GM18951 (cell line): ENCODE data around the gene HOXC12.

Experiments used
- POLR2A ChIP-seq: IDR thresholded peaks from 4 replicates; pipeline ENCODE4 v1.6.1; 2011; ENCODE audit warnings: mild to moderate bottlenecking; ENCODE audit not compliant: insufficient read length, insufficient read depth; ENCODE audit errors: extremely low read depth
- in situ Hi-C: fragments of 300-500 bp; cut with MboI; formaldehyde crosslinking; loops from one replicate; pipeline ENCODE4 v1.12.0; 2022; ENCODE audit warnings: low sequenced_read_pairs, mixed read lengths, inconsistent platforms; ENCODE audit not compliant: unreplicated experiment

HOXC12 gene

GRCh38 chr12:54006559-54007220 lies 52.0 kb downstream of the HOXC12 start:
- in situ Hi-C loops: loop anchor here (25.0 kb wide), 1 partner anchor 356 kb away; the partner anchor contains the start of gene GPR84

GRCh38 chr12:54007538-54008259 lies 53.0 kb downstream of the HOXC12 start:
- no peak for TF ChIP-seq POLR2A
- in situ Hi-C loops: loop anchor here (25.0 kb wide), 1 partner anchor 355 kb away; the partner anchor contains the start of gene GPR84

More at GRCh38 chr12:54006559-54007220, 52.0 kb downstream of the HOXC12 start:
- no peak for TF ChIP-seq POLR2A

GRCh38 chr12:54008260-54008552 lies 53.5 kb downstream of the HOXC12 start:
- in situ Hi-C loops: loop anchor here (25.0 kb wide), 1 partner anchor 354 kb away; the partner anchor contains the start of gene GPR84
- TF ChIP-seq POLR2A: no peak
